ENCODE measurements around the gene MYRIP. TPM values are rescaled to one million over a fixed set of nuclear protein-coding genes. Genes with fewer than 3 reads are reported as not detected.

The MYRIP gene
- total and polyA plus RNA-seq, 10 of the 15 experiments (the other 5 are each of a cell fraction or from before 2014, with no cell fraction given) = 0.03 to 0.08 (median 0.04) TPM; not detected in 6

- TF ChIP-seq, protein P1, sequence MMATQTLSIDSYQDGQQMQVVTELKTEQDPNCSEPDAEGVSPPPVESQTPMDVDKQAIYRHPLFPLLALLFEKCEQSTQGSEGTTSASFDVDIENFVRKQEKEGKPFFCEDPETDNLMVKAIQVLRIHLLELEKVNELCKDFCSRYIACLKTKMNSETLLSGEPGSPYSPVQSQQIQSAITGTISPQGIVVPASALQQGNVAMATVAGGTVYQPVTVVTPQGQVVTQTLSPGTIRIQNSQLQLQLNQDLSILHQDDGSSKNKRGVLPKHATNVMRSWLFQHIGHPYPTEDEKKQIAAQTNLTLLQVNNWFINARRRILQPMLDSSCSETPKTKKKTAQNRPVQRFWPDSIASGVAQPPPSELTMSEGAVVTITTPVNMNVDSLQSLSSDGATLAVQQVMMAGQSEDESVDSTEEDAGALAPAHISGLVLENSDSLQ (IDR thresholded peaks at IDR 0.05) = no peak
- TF ChIP-seq BMI1 (IDR thresholded peaks at IDR 0.05; ENCODE audit: borderline replicate concordance) (no peak), EZH2 (IDR thresholded peaks at IDR 0.05; ENCODE audit: borderline replicate concordance, control insufficient read depth, low read depth, low read length) (no peak), IRF3 (IDR thresholded peaks at IDR 0.05) (no peak)
Observed at GRCh38 chr3:40186508-40186907, 377.1 kb downstream of the MYRIP start (continued).

GRCh38 chr3:40187945-40188344 lies 378.5 kb downstream of the MYRIP start:
- 0% methylated on average over 3 of the region's 3 CpGs for WGBS (ENCODE audit: insufficient coverage, insufficient replicate concordance, low lambda C conversion rate, missing lambda C conversion rate)
- CTCF ChIA-PET = interaction anchor here (1.6 to 12.0 kb wide), 4 partner anchors 9 to 393 kb away, joined by 3 to 317 read pairs (median 6); partner anchors contain the start of gene EIF1B
- TF ChIP-seq MTA2 (IDR thresholded peaks at IDR 0.05; ENCODE audit: low read depth) (peak; percentile 53; the same call in 1 of the 2 replicates), RUNX3 (IDR thresholded peaks at IDR 0.05; ENCODE audit: low read length) (peak; percentile 87), MEF2B (IDR thresholded peaks at IDR 0.05; ENCODE audit: partially characterized antibody, poor library complexity, severe bottlenecking) (peak; percentile 78), RCOR1 (conservative IDR thresholded peaks at IDR 0.05; ENCODE audit: low read depth, low read length) (no peak), MEF2A (IDR thresholded peaks at IDR 0.05; ENCODE audit: insufficient read depth, low read depth, low read length) (0 out of 2 replicates have a peak, but pooled peaks have one; percentile 32), GATAD2B (conservative IDR thresholded peaks at IDR 0.05; ENCODE audit: low read depth) (no peak; the same call in 1 of the 2 replicates), MTA3 (IDR thresholded peaks at IDR 0.05; ENCODE audit: borderline replicate concordance, low read length) (peak; percentile 63; the same call in 1 of the 2 replicates), NR2C1 (IDR thresholded peaks at IDR 0.05) (no peak), NFIC (IDR thresholded peaks at IDR 0.05; ENCODE audit: low read depth, low read length) (peak; percentile 33; the same call in 1 of the 2 replicates), SPI1 (IDR thresholded peaks at IDR 0.05; ENCODE audit: borderline replicate concordance, insufficient read depth, low read depth, low read length) (peak; percentile 59; the same call in 1 of the 2 replicates), CBFB (IDR thresholded peaks at IDR 0.05; ENCODE audit: low read depth) (0 out of 2 replicates have a peak, but pooled peaks have one; percentile 15)
- TF ChIP-seq, protein P2, sequence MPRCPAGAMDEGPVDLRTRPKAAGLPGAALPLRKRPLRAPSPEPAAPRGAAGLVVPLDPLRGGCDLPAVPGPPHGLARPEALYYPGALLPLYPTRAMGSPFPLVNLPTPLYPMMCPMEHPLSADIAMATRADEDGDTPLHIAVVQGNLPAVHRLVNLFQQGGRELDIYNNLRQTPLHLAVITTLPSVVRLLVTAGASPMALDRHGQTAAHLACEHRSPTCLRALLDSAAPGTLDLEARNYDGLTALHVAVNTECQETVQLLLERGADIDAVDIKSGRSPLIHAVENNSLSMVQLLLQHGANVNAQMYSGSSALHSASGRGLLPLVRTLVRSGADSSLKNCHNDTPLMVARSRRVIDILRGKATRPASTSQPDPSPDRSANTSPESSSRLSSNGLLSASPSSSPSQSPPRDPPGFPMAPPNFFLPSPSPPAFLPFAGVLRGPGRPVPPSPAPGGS (IDR thresholded peaks at IDR 0.05; ENCODE audit: borderline replicate concordance, insufficient read depth, low read depth, low read length, poor library complexity, severe bottlenecking) = no peak

More at GRCh38 chr3:40187945-40188344, 378.5 kb downstream of the MYRIP start:
- H3K79me2 ChIP-seq (ENCODE audit: control insufficient read depth, insufficient read depth, low read length) = no peaks in the 10 kb centered on the region
- SMC1A ChIA-PET (ENCODE audit: uncharacterized antibody, unreplicated experiment) = interaction anchor here (1.5 kb wide), 1 partner anchor 130 kb away, joined by 3 read pairs; no protein-coding TSS in a partner anchor
- peak; percentile 84 for ATAC-seq
- no peak overlapping the region; the same call in 1 of the 2 replicates for H3K9ac ChIP-seq (ENCODE audit: control insufficient read depth, insufficient read depth, low read length)
- RAD21 ChIA-PET (ENCODE audit: unreplicated experiment) = interaction anchor here (1.1 kb wide), 2 partner anchors 17 to 124 kb away, joined by 3 read pairs; no protein-coding TSS in a partner anchor
- H3K9me3 ChIP-seq (replicated peaks; ENCODE audit: control insufficient read depth, insufficient read depth, low read length) = no peaks in the 10 kb centered on the region
- no peaks in the 10 kb centered on the region for H4K20me1 ChIP-seq (ENCODE audit: control insufficient read depth, insufficient read depth)
- POLR2A ChIA-PET = interaction anchor here (1.5 kb wide), 1 partner anchor 124 kb away, joined by 5 read pairs; no protein-coding TSS in a partner anchor
- H3K36me3 ChIP-seq (ENCODE audit: control insufficient read depth in 2 of 2, insufficient read depth in 2 of 2, low read length in 1 of 2) = no peaks in the 10 kb centered on the region
- peak; percentile 48 for DNase-seq (ENCODE audit: low read depth, low spot score)
- peak overlapping the region; percentile 57 for H3K27ac ChIP-seq (ENCODE audit: control insufficient read depth, insufficient read depth)
- FAIRE-seq = no peak
- peaks cover 34% of the 10 kb centered on the region for H3K4me1 ChIP-seq (ENCODE audit: control insufficient read depth, insufficient read depth, low read length)
- BruUV-seq (replicated peaks) = no TSS peak
- H2AFZ ChIP-seq (ENCODE audit: control insufficient read depth, low read depth, low read length) = no peak overlapping the region
- in situ Hi-C loops (cut with MboI) = loop anchor here (25.0 kb wide), 1 partner anchor 1699 kb away; no protein-coding TSS in a partner anchor
- H3K4me3 ChIP-seq = no peak overlapping the region
- peak overlapping the region; percentile 59 for H3K4me2 ChIP-seq (ENCODE audit: control insufficient read depth, insufficient read depth)
- H3K27me3 ChIP-seq (replicated peaks in 1 of 2; ENCODE audit: control insufficient read depth in 2 of 2, insufficient read depth in 2 of 2, low read length in 1 of 2) = no peaks in the 10 kb centered on the region
- intact Hi-C loops (cut with micrococcal nuclease; ENCODE audit: unreplicated experiment) = loop anchor here (10.0 kb wide), 1 partner anchor 787 kb away; no protein-coding TSS in a partner anchor

All from GM12878 (cell line).